Measurements from ENCODE around the gene FAM110C. TPM values are rescaled to one million over a fixed set of nuclear protein-coding genes. Genes with fewer than 3 reads are reported as not detected.

Gene FAM110C
- total and polyA plus RNA-seq, 7 experiments from 2014 or later: 0.06 to 1.5 (median 0.16) TPM; not detected in 2

- DNase-seq (no peak), ATAC-seq (no peak)
- intact Hi-C loops (cut with micrococcal nuclease): no loop called here
- Histone ChIP-seq H3K36me3 (ENCODE audit: control insufficient read depth in 2 of 3, insufficient read depth in 3 of 3, low read length in 3 of 3) (no peaks in the 10 kb centered on the region), H3K4me1 (ENCODE audit: control insufficient read depth in 2 of 2, insufficient read depth in 2 of 2, low read length in 2 of 2) (peaks cover 0 to 4% of the 10 kb centered on the region in 2 donors), H3K27me3 (ENCODE audit: control insufficient read depth in 2 of 2, insufficient read depth in 2 of 2, low read length in 2 of 2) (no peaks in the 10 kb centered on the region), H3K4me3 (ENCODE audit: low read length) (peak overlapping the region; percentile 10), H3K27ac (ENCODE audit: low read depth, low read length) (no peak overlapping the region), H3K9me3 (ENCODE audit: control insufficient read depth in 2 of 3, low read length in 3 of 3) (no peaks in the 10 kb centered on the region)
- Mint-ChIP-seq H3K4me1 (peaks cover 3 to 28% (median 17%) of the 10 kb centered on the region in 7 donors), H3K27ac (no peak overlapping the region), H3K27me3 (peaks cover 27 to 65% (median 48%) of the 10 kb centered on the region in 5 donors), H3K4me3 (peak overlapping the region; percentile 49 to 92 (median 68)), H3K9me3 (no peaks in the 10 kb centered on the region), H3K36me3 (peaks cover 0 to 7% (median 4%) of the 10 kb centered on the region in 5 donors)
- ChIA-PET CTCF (no interaction called here), POLR2A (interaction anchor here (0.8 kb wide), 1 partner anchor 131 kb away, joined by 4 read pairs; no protein-coding TSS in a partner anchor)
These were observed 1.5 kb downstream of the FAM110C start for GRCh38 chr2:44748-45341.

- DNase-seq (no peak), ATAC-seq (no peak)
- Histone ChIP-seq H3K27ac (ENCODE audit: low read depth, low read length) (no peak overlapping the region), H3K4me1 (ENCODE audit: control insufficient read depth in 2 of 2, insufficient read depth in 2 of 2, low read length in 2 of 2) (peaks cover 0 to 4% of the 10 kb centered on the region in 2 donors), H3K36me3 (ENCODE audit: control insufficient read depth in 2 of 3, insufficient read depth in 3 of 3, low read length in 3 of 3) (no peaks in the 10 kb centered on the region), H3K9me3 (ENCODE audit: control insufficient read depth in 2 of 3, low read length in 3 of 3) (no peaks in the 10 kb centered on the region), H3K27me3 (ENCODE audit: control insufficient read depth in 2 of 2, insufficient read depth in 2 of 2, low read length in 2 of 2) (no peaks in the 10 kb centered on the region), H3K4me3 (ENCODE audit: low read length) (no peak overlapping the region)
- no peaks in the 10 kb centered on the region for H3K9me3 Mint-ChIP-seq
- H3K4me1 Mint-ChIP-seq: peaks cover 3 to 33% (median 17%) of the 10 kb centered on the region in 7 donors
- CTCF ChIA-PET: no interaction called here
- H3K27ac Mint-ChIP-seq: no peak overlapping the region
- peaks cover 27 to 57% (median 38%) of the 10 kb centered on the region in 5 donors for H3K27me3 Mint-ChIP-seq
- intact Hi-C loops (cut with micrococcal nuclease): no loop called here
- no peak overlapping the region for H3K4me3 Mint-ChIP-seq
- POLR2A ChIA-PET: no interaction called here
- peaks cover 0 to 14% (median 4%) of the 10 kb centered on the region in 5 donors for H3K36me3 Mint-ChIP-seq
These were observed 3.5 kb downstream of the FAM110C start for GRCh38 chr2:42788-43187.

GRCh38 chr2:40465-40864 is 5.8 kb downstream of the FAM110C start:
- Mint-ChIP-seq H3K4me3 (no peak overlapping the region), H3K9me3 (no peaks in the 10 kb centered on the region), H3K27ac (no peak overlapping the region), H3K36me3 (peaks cover 0 to 14% (median 0%) of the 10 kb centered on the region in 5 donors), H3K27me3 (peaks cover 18 to 46% (median 27%) of the 10 kb centered on the region in 5 donors), H3K4me1 (peaks cover 0 to 38% (median 8%) of the 10 kb centered on the region in 7 donors)
- ChIA-PET POLR2A (no interaction called here), CTCF (no interaction called here)
- Histone ChIP-seq H3K9me3 (ENCODE audit: control insufficient read depth in 2 of 3, low read length in 3 of 3) (no peaks in the 10 kb centered on the region), H3K4me3 (ENCODE audit: low read length) (no peak overlapping the region), H3K4me1 (ENCODE audit: control insufficient read depth in 2 of 2, insufficient read depth in 2 of 2, low read length in 2 of 2) (peaks cover 0 to 4% of the 10 kb centered on the region in 2 donors), H3K27ac (ENCODE audit: low read depth, low read length) (no peak overlapping the region), H3K27me3 (ENCODE audit: control insufficient read depth in 2 of 2, insufficient read depth in 2 of 2, low read length in 2 of 2) (no peaks in the 10 kb centered on the region), H3K36me3 (ENCODE audit: control insufficient read depth in 2 of 3, insufficient read depth in 3 of 3, low read length in 3 of 3) (no peaks in the 10 kb centered on the region)
- DNase-seq: no peak
- no peak for ATAC-seq
- intact Hi-C loops (cut with micrococcal nuclease): no loop called here

- Mint-ChIP-seq H3K27ac (no peak overlapping the region), H3K9me3 (peaks cover 0 to 4% (median 0%) of the 10 kb centered on the region in 11 donors), H3K27me3 (peaks cover 7 to 24% (median 11%) of the 10 kb centered on the region in 5 donors), H3K4me3 (no peak overlapping the region), H3K4me1 (peaks cover 7 to 42% (median 15%) of the 10 kb centered on the region in 7 donors), H3K36me3 (peaks cover 0 to 17% (median 0%) of the 10 kb centered on the region in 5 donors)
- H3K27me3 ChIP-seq (ENCODE audit: control insufficient read depth in 2 of 2, insufficient read depth in 2 of 2, low read length in 2 of 2): no peaks in the 10 kb centered on the region
- peaks cover 9 to 16% of the 10 kb centered on the region in 2 donors for H3K4me1 ChIP-seq (ENCODE audit: control insufficient read depth in 2 of 2, insufficient read depth in 2 of 2, low read length in 2 of 2)
- H3K36me3 ChIP-seq (ENCODE audit: control insufficient read depth in 2 of 3, insufficient read depth in 3 of 3, low read length in 3 of 3): no peaks in the 10 kb centered on the region
- ChIA-PET POLR2A (no interaction called here), CTCF (no interaction called here)
- H3K27ac ChIP-seq (ENCODE audit: low read depth, low read length): no peak overlapping the region
- intact Hi-C loops (cut with micrococcal nuclease): no loop called here
- no peak for DNase-seq
- no peak overlapping the region for H3K4me3 ChIP-seq (ENCODE audit: low read length)
- ATAC-seq: no peak
- no peaks in the 10 kb centered on the region for H3K9me3 ChIP-seq (ENCODE audit: control insufficient read depth in 2 of 3, low read length in 3 of 3)
These were observed 8.2 kb downstream of the FAM110C start for GRCh38 chr2:38155-38554.

- H3K27ac Mint-ChIP-seq: no peak overlapping the region
- H3K4me3 Mint-ChIP-seq: no peak overlapping the region
- no peaks in the 10 kb centered on the region for H3K36me3 ChIP-seq (ENCODE audit: control insufficient read depth in 2 of 3, insufficient read depth in 3 of 3, low read length in 3 of 3)
- no peak overlapping the region for H3K27ac ChIP-seq (ENCODE audit: low read depth, low read length)
- ATAC-seq: no peak
- POLR2A ChIA-PET: no interaction called here
- CTCF ChIA-PET: no interaction called here
- H3K9me3 Mint-ChIP-seq: peaks cover 0 to 4% (median 0%) of the 10 kb centered on the region in 11 donors
- no peaks in the 10 kb centered on the region for H3K27me3 ChIP-seq (ENCODE audit: control insufficient read depth in 2 of 2, insufficient read depth in 2 of 2, low read length in 2 of 2)
- peaks cover 7 to 18% (median 7%) of the 10 kb centered on the region in 5 donors for H3K27me3 Mint-ChIP-seq
- DNase-seq: no peak
- no peaks in the 10 kb centered on the region for H3K9me3 ChIP-seq (ENCODE audit: control insufficient read depth in 2 of 3, low read length in 3 of 3)
- peaks cover 0 to 17% (median 0%) of the 10 kb centered on the region in 5 donors for H3K36me3 Mint-ChIP-seq
- H3K4me1 ChIP-seq (ENCODE audit: control insufficient read depth in 2 of 2, insufficient read depth in 2 of 2, low read length in 2 of 2): peaks cover 11 to 22% of the 10 kb centered on the region in 2 donors
- intact Hi-C loops (cut with micrococcal nuclease): no loop called here
- peaks cover 8 to 54% (median 16%) of the 10 kb centered on the region in 7 donors for H3K4me1 Mint-ChIP-seq
- H3K4me3 ChIP-seq (ENCODE audit: low read length): no peak overlapping the region
These were observed 10.0 kb downstream of the FAM110C start for GRCh38 chr2:36318-36717.

- intact Hi-C loops (cut with micrococcal nuclease): no loop called here
- H3K4me3 Mint-ChIP-seq: no peak overlapping the region
- DNase-seq: no peak
- Histone ChIP-seq H3K36me3 (ENCODE audit: control insufficient read depth in 2 of 3, insufficient read depth in 3 of 3, low read length in 3 of 3) (no peaks in the 10 kb centered on the region), H3K27me3 (ENCODE audit: control insufficient read depth in 2 of 2, insufficient read depth in 2 of 2, low read length in 2 of 2) (no peaks in the 10 kb centered on the region), H3K4me3 (ENCODE audit: low read length) (no peak overlapping the region), H3K27ac (ENCODE audit: low read depth, low read length) (no peak overlapping the region), H3K4me1 (ENCODE audit: control insufficient read depth in 2 of 2, insufficient read depth in 2 of 2, low read length in 2 of 2) (peaks cover 11 to 22% of the 10 kb centered on the region in 2 donors), H3K9me3 (ENCODE audit: control insufficient read depth in 2 of 3, low read length in 3 of 3) (no peaks in the 10 kb centered on the region)
- no peak for ATAC-seq
- H3K4me1 Mint-ChIP-seq: peaks cover 8 to 54% (median 16%) of the 10 kb centered on the region in 7 donors
- no peak overlapping the region for H3K27ac Mint-ChIP-seq
- H3K27me3 Mint-ChIP-seq: peaks cover 6 to 18% (median 7%) of the 10 kb centered on the region in 5 donors
- ChIA-PET POLR2A (no interaction called here), CTCF (no interaction called here)
- H3K9me3 Mint-ChIP-seq: peaks cover 0 to 4% (median 0%) of the 10 kb centered on the region in 11 donors
- H3K36me3 Mint-ChIP-seq: peaks cover 0 to 17% (median 0%) of the 10 kb centered on the region in 5 donors
These were observed 10.5 kb downstream of the FAM110C start for GRCh38 chr2:35852-36251.

GRCh38 chr2:33620-34019 is 12.7 kb downstream of the FAM110C start:
- H3K36me3 Mint-ChIP-seq: peaks cover 0 to 13% (median 0%) of the 10 kb centered on the region in 5 donors
- Histone ChIP-seq H3K36me3 (ENCODE audit: control insufficient read depth in 2 of 3, insufficient read depth in 3 of 3, low read length in 3 of 3) (no peaks in the 10 kb centered on the region), H3K4me3 (ENCODE audit: low read length) (peak overlapping the region; percentile 3), H3K9me3 (ENCODE audit: control insufficient read depth in 2 of 3, low read length in 3 of 3) (no peaks in the 10 kb centered on the region), H3K27me3 (ENCODE audit: control insufficient read depth in 2 of 2, insufficient read depth in 2 of 2, low read length in 2 of 2) (no peaks in the 10 kb centered on the region), H3K27ac (ENCODE audit: low read depth, low read length) (no peak overlapping the region), H3K4me1 (ENCODE audit: control insufficient read depth in 2 of 2, insufficient read depth in 2 of 2, low read length in 2 of 2) (peaks cover 11 to 22% of the 10 kb centered on the region in 2 donors)
- H3K27me3 Mint-ChIP-seq: peaks cover 0 to 4% (median 0%) of the 10 kb centered on the region in 5 donors
- intact Hi-C loops (cut with micrococcal nuclease): no loop called here
- ATAC-seq (peak; percentile 34), DNase-seq (peak in 2 of 9 donors; percentile 11 to 44)
- peaks cover 10 to 61% (median 18%) of the 10 kb centered on the region in 7 donors for H3K4me1 Mint-ChIP-seq
- H3K27ac Mint-ChIP-seq: peak overlapping the region in 3 of 9 donors; percentile 53 to 82 (median 55)
- peaks cover 0 to 13% (median 0%) of the 10 kb centered on the region in 11 donors for H3K9me3 Mint-ChIP-seq
- ChIA-PET POLR2A (no interaction called here), CTCF (no interaction called here)
- peak overlapping the region in 9 of 10 donors; percentile 11 to 67 (median 43) for H3K4me3 Mint-ChIP-seq

Measured in naive thymus-derived CD4-positive, alpha-beta T cell (primary cell).